Activated CD8-positive, alpha-beta memory T cell treated with anti-CD3 and anti-CD28 coated beads, Interleukin-2, amount 10 ng/mL, durations not matched to agents 7 days and 5 days (primary cell): Measurements from ENCODE around the gene MAML2. TPM values are rescaled to one million over a fixed set of nuclear protein-coding genes. Genes with fewer than 3 reads are reported as not detected.

Experiments
- ATAC-seq: fragments of 150-1000 bp; cut with Tn5 transposase; one replicate; pipeline ENCODE4 v1.10.0; 2021; ENCODE audit warnings: moderate library complexity
- CTCF ChIA-PET: fragments of 350-600 bp; sonication (Branson Sonifier 250); formaldehyde crosslinking; loops from one replicate; lab custom pipeline; 2021; ENCODE audit warnings: antibody characterized with exemption; lab: Charles Lee
- DNase-seq: peaks from one replicate; pipeline ENCODE4 v3.0.0-alpha.2; 2020
- H3K27ac Mint-ChIP-seq: one replicate; pipeline ENCODE4 v1.8.0; 2021; ENCODE audit warnings: mild to moderate bottlenecking, mixed read lengths
- H3K27me3 Mint-ChIP-seq: one replicate; pipeline ENCODE4 v1.8.0; 2021; ENCODE audit warnings: mixed read lengths
- H3K36me3 Mint-ChIP-seq: one replicate; pipeline ENCODE4 v1.8.0; 2021; ENCODE audit warnings: mild to moderate bottlenecking, mixed read lengths
- H3K4me1 Mint-ChIP-seq: one replicate; pipeline ENCODE4 v1.8.0; 2021; ENCODE audit warnings: mixed read lengths
- H3K4me3 Mint-ChIP-seq: one replicate; pipeline ENCODE4 v1.8.0; 2021; ENCODE audit warnings: mild to moderate bottlenecking, moderate library complexity, mixed read lengths
- H3K9me3 Mint-ChIP-seq: one replicate; pipeline ENCODE4 v1.8.0; 2022; ENCODE audit warnings: low read depth, mixed read lengths
- total RNA-seq, 2 experiments: library from RNA; stranded (reverse); gene quantifications; one replicate each; pipeline ENCODE4 v1.2.3, GENCODE V29; 2021

Gene MAML2
- total RNA-seq, 2 experiments from 2014 or later = 12.7 to 14.5 TPM

DNA sequence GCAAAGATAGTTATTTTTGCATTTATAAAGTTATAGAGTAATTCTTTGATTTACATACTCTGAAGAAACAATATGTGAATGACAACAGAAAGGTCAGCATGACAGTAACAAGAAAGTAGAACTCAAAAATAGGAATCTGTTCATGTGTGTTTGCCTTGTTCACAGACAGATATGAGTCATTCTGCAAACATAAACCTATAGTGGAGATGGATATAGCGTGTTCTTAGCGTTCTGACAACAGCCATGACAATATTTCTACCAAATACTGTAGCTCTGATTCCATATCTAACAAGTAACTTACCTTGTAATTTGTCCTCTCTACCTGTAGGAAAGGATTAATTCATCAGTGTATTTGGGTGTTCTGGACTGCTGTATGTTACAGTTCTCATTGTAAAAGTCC is 210.6 kb downstream of the MAML2 start:
- DNase-seq = no peak
- Mint-ChIP-seq H3K27ac (no peak overlapping the region), H3K9me3 (no peaks in the 10 kb centered on the region), H3K27me3 (no peaks in the 10 kb centered on the region), H3K36me3 (peaks cover 12% of the 10 kb centered on the region), H3K4me1 (peaks cover 29% of the 10 kb centered on the region), H3K4me3 (no peak overlapping the region)
- CTCF ChIA-PET = interaction anchor here (1.6 kb wide), 1 partner anchor 261 kb away, joined by 4 read pairs; no protein-coding TSS in a partner anchor
- no peak for ATAC-seq

DNA sequence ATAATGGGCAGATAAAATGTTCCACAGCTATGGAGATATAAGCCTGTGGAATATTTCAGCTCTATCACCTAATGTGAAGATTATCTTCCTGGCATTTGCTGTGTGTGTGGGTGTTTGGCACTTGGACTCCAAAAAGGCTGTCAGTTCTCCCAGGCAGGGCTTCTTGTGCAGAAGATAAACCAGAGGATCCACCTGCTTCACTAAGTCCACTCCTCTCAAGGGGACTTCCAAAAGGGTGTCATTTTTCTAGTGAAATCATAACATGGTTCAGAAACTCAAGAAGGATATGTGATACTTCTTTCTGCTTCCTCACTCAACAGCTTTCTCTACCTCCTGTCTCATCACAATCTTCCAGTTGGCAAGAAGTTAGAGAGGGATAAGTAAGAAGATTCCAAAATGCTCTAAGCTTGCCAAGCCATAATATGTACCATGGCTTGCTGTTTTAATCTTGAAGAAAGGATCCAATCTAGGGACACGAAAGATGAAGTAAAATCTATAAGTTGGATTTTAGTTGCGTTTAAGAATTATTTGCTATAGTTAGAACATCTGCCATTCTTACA is 212.9 kb downstream of the MAML2 start:
- peaks cover 20% of the 10 kb centered on the region for H3K36me3 Mint-ChIP-seq
- CTCF ChIA-PET = interaction anchor here (0.6 kb wide), 1 partner anchor 9 kb away, joined by 3 read pairs; no protein-coding TSS in a partner anchor
- H3K4me3 Mint-ChIP-seq = no peak overlapping the region
- H3K4me1 Mint-ChIP-seq = peaks cover 22% of the 10 kb centered on the region
- H3K9me3 Mint-ChIP-seq = no peaks in the 10 kb centered on the region
- no peaks in the 10 kb centered on the region for H3K27me3 Mint-ChIP-seq
- DNase-seq (no peak), ATAC-seq (no peak)
- no peak overlapping the region for H3K27ac Mint-ChIP-seq

DNA sequence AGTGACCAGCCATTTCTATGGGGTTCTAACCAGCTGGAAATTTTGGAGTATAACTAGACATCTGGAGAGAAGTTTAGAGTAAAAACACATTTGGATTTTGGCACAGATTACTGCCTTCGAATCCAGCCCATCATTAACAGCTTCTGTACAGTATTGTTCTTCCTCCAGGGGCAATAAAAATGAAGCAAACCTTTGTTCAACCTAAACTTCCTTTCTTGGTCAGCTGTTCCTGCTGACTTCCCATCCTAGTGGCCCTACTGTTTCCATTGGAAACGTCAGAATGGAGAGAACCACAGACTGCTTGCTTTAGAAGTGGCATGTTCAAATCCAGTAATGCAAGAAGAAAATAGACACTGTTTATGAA is 215.4 kb downstream of the MAML2 start:
- ATAC-seq (no peak), DNase-seq (no peak)
- peaks cover 40% of the 10 kb centered on the region for H3K4me1 Mint-ChIP-seq
- H3K4me3 Mint-ChIP-seq = no peak overlapping the region
- H3K9me3 Mint-ChIP-seq = no peaks in the 10 kb centered on the region
- CTCF ChIA-PET = no interaction called here
- H3K36me3 Mint-ChIP-seq = peaks cover 23% of the 10 kb centered on the region
- no peaks in the 10 kb centered on the region for H3K27me3 Mint-ChIP-seq
- H3K27ac Mint-ChIP-seq = no peak overlapping the region

DNA sequence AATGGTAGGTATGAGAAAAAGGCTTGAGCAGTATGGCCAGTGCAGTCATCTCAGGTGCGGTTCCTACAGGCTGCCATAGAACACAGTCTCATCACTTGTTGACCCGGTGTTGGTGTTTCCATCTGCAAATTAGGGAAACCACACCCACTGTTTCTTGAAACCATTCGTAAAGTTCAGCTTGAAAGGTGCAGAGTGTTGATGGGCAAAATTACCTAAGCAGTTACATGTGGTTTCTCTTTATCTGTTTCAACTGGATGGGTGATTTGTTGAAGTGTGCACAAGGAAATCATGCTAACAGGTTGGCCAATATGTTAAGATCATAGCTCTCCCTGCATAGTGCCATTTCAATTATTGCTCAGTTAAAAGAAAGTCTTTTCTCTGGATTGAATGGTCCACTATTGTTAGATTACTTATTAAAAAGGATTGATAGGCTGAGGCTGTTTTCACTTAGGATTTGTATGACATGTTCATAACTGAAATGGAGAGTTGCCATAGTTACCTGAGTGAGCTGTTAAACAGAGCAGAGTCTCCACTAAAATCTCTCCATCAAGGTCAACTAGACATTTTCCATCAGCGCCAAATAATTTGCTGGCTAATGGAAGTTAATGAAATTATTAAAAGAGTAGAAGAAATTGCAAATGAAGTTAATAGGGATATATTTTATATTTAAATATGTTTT is 215.9 kb downstream of the MAML2 start:
- H3K27me3 Mint-ChIP-seq = no peaks in the 10 kb centered on the region
- H3K4me3 Mint-ChIP-seq = no peak overlapping the region
- peaks cover 34% of the 10 kb centered on the region for H3K4me1 Mint-ChIP-seq
- H3K27ac Mint-ChIP-seq = no peak overlapping the region
- CTCF ChIA-PET = no interaction called here
- no peak for DNase-seq
- ATAC-seq = no peak
- H3K36me3 Mint-ChIP-seq = peaks cover 26% of the 10 kb centered on the region
- no peaks in the 10 kb centered on the region for H3K9me3 Mint-ChIP-seq

DNA sequence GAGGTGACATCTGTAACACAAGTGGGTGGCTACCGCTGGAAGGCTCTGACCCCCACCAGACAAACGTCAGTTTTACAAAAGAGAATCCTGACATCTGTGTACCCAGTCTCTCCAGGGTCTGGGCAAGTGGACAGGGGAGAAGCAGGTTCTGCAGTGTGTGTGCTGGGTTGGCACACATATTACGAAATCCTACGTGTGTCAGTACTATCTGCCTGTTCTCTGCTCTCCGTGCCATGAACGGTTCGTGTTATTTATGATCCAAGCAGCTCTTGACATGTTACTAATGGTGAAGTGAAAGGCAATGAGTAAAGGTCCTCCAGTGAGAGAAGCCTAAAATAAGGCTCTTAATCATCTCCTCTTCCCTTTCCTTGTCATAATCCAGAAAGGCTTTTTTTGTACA is 217.6 kb downstream of the MAML2 start:
- DNase-seq (no peak), ATAC-seq (no peak)
- H3K36me3 Mint-ChIP-seq = peaks cover 27% of the 10 kb centered on the region
- no peaks in the 10 kb centered on the region for H3K27me3 Mint-ChIP-seq
- CTCF ChIA-PET = no interaction called here
- no peaks in the 10 kb centered on the region for H3K9me3 Mint-ChIP-seq
- H3K4me3 Mint-ChIP-seq = no peak overlapping the region
- H3K4me1 Mint-ChIP-seq = peaks cover 33% of the 10 kb centered on the region
- H3K27ac Mint-ChIP-seq = no peak overlapping the region

DNA sequence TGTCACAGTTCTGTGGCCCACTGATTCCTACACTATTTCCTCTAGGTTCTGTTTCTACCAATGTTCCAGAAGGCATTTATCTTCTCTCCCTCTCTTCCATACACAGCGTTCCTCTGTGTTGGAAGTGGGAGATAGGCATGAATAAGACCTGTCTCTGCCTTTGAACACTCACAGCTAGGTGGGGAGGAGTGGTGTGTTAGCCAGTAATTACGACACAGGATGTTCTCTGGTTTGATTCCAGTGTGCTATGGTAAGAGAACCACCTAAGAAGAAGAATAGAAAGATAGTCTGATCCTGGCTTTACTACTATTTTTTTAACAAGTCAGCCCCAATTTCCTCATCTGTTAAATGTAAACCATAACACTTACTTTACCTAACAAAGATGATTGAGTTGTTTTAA is 218.8 kb downstream of the MAML2 start:
- Mint-ChIP-seq H3K4me1 (peaks cover 29% of the 10 kb centered on the region), H3K9me3 (no peaks in the 10 kb centered on the region), H3K27ac (no peak overlapping the region), H3K27me3 (no peaks in the 10 kb centered on the region), H3K4me3 (no peak overlapping the region), H3K36me3 (peaks cover 24% of the 10 kb centered on the region)
- no peak for DNase-seq
- CTCF ChIA-PET = interaction anchor here (0.7 to 0.9 kb wide), 3 partner anchors 33 to 48 kb away, joined by 3 to 6 read pairs (median 4); no protein-coding TSS in a partner anchor
- ATAC-seq = no peak

DNA sequence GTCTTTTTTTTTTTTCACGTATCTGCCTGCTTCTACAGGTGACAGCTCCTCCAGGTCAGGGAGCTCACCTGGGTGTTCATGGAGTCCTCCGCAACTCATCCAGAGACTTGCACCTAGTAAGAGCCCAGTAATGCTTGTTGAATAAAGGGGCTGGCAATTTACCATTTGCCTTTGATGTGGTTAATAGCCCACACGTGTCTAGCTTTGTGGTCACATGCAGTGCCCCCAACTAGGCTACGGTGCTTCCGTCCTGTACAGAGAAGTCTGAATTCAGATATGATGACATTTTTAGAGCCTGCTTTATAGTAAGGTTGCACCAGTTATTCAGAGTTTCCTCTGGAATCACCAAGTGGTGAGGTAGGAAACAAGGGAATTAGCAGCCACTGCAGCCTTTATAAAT is 219.7 kb downstream of the MAML2 start:
- Mint-ChIP-seq H3K4me1 (peaks cover 28% of the 10 kb centered on the region), H3K27me3 (no peaks in the 10 kb centered on the region), H3K36me3 (peaks cover 23% of the 10 kb centered on the region), H3K27ac (no peak overlapping the region), H3K4me3 (no peak overlapping the region), H3K9me3 (no peaks in the 10 kb centered on the region)
- ATAC-seq = no peak
- DNase-seq = no peak
- CTCF ChIA-PET = interaction anchor here (0.9 kb wide), 2 partner anchors 38 to 130 kb away, joined by 3 to 6 read pairs; no protein-coding TSS in a partner anchor

DNA sequence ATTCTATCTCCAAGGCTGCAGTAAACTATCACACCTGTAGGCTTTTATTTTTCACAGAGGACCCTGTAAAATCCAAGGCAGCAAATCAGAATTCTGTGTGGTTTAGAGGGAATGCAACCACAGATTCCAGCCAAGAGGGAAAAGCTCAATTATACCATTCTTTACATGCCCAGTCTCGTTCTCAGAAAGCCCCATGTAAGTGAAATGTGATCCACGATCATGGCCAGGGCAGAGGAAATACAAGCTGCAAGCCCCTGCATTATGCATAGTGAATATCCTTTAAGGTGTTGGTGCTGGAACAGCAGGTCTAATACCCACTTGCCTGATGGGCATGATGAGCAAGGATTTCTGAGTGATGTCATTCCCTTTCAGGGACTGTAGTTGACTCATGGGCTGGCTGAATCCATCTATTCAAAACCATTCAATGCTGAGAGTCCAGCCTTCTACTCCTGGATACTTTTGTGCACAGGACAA is 220.4 kb downstream of the MAML2 start:
- DNase-seq = no peak
- Mint-ChIP-seq H3K27me3 (no peaks in the 10 kb centered on the region), H3K36me3 (peaks cover 26% of the 10 kb centered on the region), H3K4me3 (no peak overlapping the region), H3K9me3 (no peaks in the 10 kb centered on the region), H3K4me1 (peaks cover 25% of the 10 kb centered on the region), H3K27ac (no peak overlapping the region)
- no peak for ATAC-seq
- CTCF ChIA-PET = no interaction called here

DNA sequence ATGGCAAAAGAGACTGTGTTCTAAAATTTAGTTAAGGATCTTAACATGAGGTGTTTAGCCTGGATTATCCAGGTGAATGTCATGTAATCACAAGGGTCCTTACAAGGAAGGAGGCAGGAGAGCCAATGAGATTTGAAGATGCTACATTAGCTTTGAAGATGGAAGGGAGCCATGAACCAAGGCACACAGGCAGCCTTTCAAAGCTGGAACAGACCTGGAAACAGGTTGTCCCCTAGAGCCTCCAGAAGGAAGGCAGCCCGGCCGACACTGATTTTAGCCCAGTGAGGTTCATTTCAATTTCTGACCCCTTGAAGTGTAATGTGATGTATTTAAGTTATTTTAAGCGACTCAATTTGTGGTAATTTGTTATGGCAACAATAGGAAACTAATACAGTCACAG is 223.8 kb downstream of the MAML2 start:
- Mint-ChIP-seq H3K4me1 (peaks cover 12% of the 10 kb centered on the region), H3K27me3 (no peaks in the 10 kb centered on the region), H3K27ac (no peak overlapping the region), H3K4me3 (no peak overlapping the region), H3K36me3 (peaks cover 21% of the 10 kb centered on the region), H3K9me3 (no peaks in the 10 kb centered on the region)
- CTCF ChIA-PET = interaction anchor here (1.0 kb wide), 1 partner anchor 13 kb away, joined by 4 read pairs; no protein-coding TSS in a partner anchor
- no peak for ATAC-seq
- DNase-seq = no peak

DNA sequence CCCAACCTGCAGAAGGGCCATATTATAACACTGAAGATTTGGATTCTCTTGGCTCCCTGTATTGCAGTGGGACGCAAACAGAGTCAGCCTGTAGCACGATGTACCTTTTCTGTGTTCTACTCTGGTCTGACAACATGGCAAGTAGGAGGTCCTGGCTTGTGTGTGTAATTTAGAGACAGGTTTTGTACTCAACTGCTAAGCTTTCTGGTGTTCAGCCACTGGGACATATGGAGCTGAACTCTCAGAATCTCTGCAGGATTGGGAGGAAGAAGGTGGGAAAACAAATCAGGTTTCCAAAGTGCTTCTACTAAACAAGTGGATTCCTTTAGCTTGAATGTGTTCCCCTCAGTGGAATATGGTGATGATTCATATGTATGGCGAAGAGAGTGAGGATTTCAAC is 226.6 kb downstream of the MAML2 start:
- DNase-seq (no peak), ATAC-seq (no peak)
- CTCF ChIA-PET = interaction anchor here (1.0 to 1.2 kb wide), 2 partner anchors 9 to 10 kb away, joined by 3 read pairs; no protein-coding TSS in a partner anchor
- no peak overlapping the region for H3K4me3 Mint-ChIP-seq
- H3K27me3 Mint-ChIP-seq = no peaks in the 10 kb centered on the region
- peaks cover 14% of the 10 kb centered on the region for H3K4me1 Mint-ChIP-seq
- no peak overlapping the region for H3K27ac Mint-ChIP-seq
- H3K9me3 Mint-ChIP-seq = no peaks in the 10 kb centered on the region
- peaks cover 20% of the 10 kb centered on the region for H3K36me3 Mint-ChIP-seq

DNA sequence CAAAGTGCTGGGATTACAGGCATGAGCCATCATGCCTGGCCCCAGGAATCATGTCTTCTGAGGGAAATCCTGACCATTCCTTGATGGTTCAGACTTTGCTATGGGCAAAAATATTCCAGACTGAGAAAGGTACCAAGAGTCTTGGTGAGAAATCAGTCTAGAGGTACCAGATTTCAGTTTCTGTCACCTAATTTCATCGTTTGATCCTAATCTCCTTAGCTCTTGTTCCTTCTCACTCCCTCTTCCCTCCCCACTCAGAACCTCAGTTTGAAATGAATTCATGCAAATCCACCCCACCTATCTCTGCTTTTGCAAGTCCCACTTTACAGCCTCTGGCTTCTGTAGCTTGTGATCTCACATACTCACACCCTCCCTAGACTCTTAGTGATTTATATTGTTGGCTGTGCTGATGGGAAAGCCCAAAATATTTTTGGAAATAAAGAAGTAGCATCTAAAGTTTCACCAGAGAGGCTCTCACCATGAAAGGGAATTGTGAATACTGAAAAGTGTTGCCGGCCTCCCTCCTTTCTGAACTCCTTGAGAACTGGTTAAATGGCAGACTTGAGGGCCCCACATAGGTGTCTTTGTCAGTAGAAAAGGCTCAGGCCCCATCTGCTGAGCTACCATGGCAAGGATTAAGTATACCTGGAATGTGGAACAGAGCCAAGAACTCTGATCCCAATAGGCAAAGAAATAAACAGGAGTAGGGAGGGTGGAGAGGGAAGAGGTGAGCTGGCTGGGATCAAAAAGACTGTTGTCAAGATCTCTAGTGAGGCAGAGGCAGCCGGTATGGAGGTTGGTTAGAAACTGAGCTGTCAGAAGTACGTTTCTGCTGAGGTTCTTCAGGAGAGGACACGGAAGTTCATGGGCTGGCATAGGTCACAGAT is 228.6 kb downstream of the MAML2 start:
- H3K9me3 Mint-ChIP-seq = no peaks in the 10 kb centered on the region
- no peaks in the 10 kb centered on the region for H3K27me3 Mint-ChIP-seq
- CTCF ChIA-PET = no interaction called here
- H3K36me3 Mint-ChIP-seq = peaks cover 16% of the 10 kb centered on the region
- H3K27ac Mint-ChIP-seq = no peak overlapping the region
- DNase-seq (no peak), ATAC-seq (no peak)
- H3K4me1 Mint-ChIP-seq = peaks cover 16% of the 10 kb centered on the region
- no peak overlapping the region for H3K4me3 Mint-ChIP-seq

DNA sequence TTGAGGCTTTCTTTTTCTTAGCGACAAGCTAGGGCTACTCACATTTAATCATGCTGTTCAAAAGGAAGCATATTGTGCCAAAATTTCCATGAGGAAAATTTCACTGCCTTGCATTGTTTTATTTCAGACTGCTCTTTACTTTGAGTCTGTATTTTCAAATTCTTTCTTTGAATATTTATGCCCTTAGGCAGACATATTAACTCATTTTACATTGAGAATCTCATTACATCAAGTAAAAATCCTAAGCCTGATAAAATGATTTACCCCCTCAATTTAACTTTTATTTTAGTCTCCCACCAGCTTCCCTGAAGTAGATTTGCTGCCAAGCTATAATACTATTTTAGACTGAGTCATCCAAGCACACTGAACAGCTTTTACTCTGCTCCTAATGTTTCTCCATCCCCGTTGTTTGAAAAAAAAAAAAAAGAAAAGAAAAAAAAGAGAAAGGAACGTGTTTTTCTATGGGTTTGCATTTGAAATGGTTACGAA is 229.8 kb downstream of the MAML2 start:
- Mint-ChIP-seq H3K9me3 (no peaks in the 10 kb centered on the region), H3K27ac (no peak overlapping the region), H3K36me3 (peaks cover 11% of the 10 kb centered on the region), H3K27me3 (no peaks in the 10 kb centered on the region), H3K4me3 (no peak overlapping the region), H3K4me1 (peaks cover 16% of the 10 kb centered on the region)
- ATAC-seq (no peak), DNase-seq (no peak)
- CTCF ChIA-PET = interaction anchor here (0.6 kb wide), 1 partner anchor 267 kb away, joined by 4 read pairs; no protein-coding TSS in a partner anchor
